Progenitor cell of endocrine pancreas (in vitro differentiated cells): ENCODE results near the gene CPEB1. TPM values are rescaled to one million over a fixed set of nuclear protein-coding genes. Genes with fewer than 3 reads are reported as not detected.
"Not testable (repeated sequence)": the region's sequence is repeated elsewhere in the genome, so short reads cannot be mapped to it uniquely, and the experiment has no call there.

Experiments
- DNase-seq: peaks from one replicate; pipeline ENCODE4 v3.0.0; 2021; ENCODE audit warnings: low spot score; ENCODE audit not compliant: unreplicated experiment
- H3K27ac Mint-ChIP-seq: 2 replicates; pipeline ENCODE4 v1.8.0; 2021; ENCODE audit warnings: mild to moderate bottlenecking, moderate library complexity, mixed read lengths
- H3K27me3 Mint-ChIP-seq: 2 replicates; pipeline ENCODE4 v1.8.0; 2021; ENCODE audit warnings: mixed read lengths
- H3K36me3 Mint-ChIP-seq: 2 replicates; pipeline ENCODE4 v1.8.0; 2022; ENCODE audit warnings: mixed read lengths; ENCODE audit not compliant: insufficient read depth
- H3K4me1 Mint-ChIP-seq: 2 replicates; pipeline ENCODE4 v1.8.0; 2021; ENCODE audit warnings: low read depth, mixed read lengths
- H3K4me3 Mint-ChIP-seq: 2 replicates; pipeline ENCODE4 v1.8.0; 2021; ENCODE audit warnings: low read depth, mild to moderate bottlenecking, moderate library complexity, mixed read lengths
- H3K9me3 Mint-ChIP-seq: 2 replicates; pipeline ENCODE4 v1.8.0; 2021; ENCODE audit warnings: low read depth, mixed read lengths
- CTCF ChIP-seq: fragments of 200-600 bp; sonication (generic); IDR thresholded peaks from one replicate; pipeline ENCODE4 v1.5.0; 2021; ENCODE audit warnings: antibody characterized with exemption, mild to moderate bottlenecking; ENCODE audit not compliant: unreplicated experiment
- total RNA-seq: library from RNA; stranded (reverse); gene quantifications from 2 replicates; pipeline ENCODE4 v1.2.1, GENCODE V29; 2021

CPEB1 gene
- total RNA-seq, 1 donor from 2014 or later, result 0.60 TPM

GRCh38 chr15:82537351-82537908, 109.7 kb downstream of the CPEB1 start:
- Mint-ChIP-seq H3K27me3 (no peaks in the 10 kb centered on the region), H3K36me3 (peaks cover 27% of the 10 kb centered on the region), H3K4me3 (peak overlapping the region; percentile 42), H3K9me3 (no peaks in the 10 kb centered on the region), H3K4me1 (peaks cover 14% of the 10 kb centered on the region), H3K27ac (peak overlapping the region; percentile 73)
- no peak for TF ChIP-seq CTCF
- DNase-seq, result no peak

- DNase-seq, result no peak
- Mint-ChIP-seq H3K27me3 (no peaks in the 10 kb centered on the region), H3K4me1 (peaks cover 14% of the 10 kb centered on the region), H3K36me3 (peaks cover 27% of the 10 kb centered on the region), H3K27ac (peak overlapping the region; percentile 82), H3K4me3 (no peak overlapping the region), H3K9me3 (no peaks in the 10 kb centered on the region)
- TF ChIP-seq CTCF, result no peak
Observed at GRCh38 chr15:82536409-82537350, 110.5 kb downstream of the CPEB1 start.

DNA sequence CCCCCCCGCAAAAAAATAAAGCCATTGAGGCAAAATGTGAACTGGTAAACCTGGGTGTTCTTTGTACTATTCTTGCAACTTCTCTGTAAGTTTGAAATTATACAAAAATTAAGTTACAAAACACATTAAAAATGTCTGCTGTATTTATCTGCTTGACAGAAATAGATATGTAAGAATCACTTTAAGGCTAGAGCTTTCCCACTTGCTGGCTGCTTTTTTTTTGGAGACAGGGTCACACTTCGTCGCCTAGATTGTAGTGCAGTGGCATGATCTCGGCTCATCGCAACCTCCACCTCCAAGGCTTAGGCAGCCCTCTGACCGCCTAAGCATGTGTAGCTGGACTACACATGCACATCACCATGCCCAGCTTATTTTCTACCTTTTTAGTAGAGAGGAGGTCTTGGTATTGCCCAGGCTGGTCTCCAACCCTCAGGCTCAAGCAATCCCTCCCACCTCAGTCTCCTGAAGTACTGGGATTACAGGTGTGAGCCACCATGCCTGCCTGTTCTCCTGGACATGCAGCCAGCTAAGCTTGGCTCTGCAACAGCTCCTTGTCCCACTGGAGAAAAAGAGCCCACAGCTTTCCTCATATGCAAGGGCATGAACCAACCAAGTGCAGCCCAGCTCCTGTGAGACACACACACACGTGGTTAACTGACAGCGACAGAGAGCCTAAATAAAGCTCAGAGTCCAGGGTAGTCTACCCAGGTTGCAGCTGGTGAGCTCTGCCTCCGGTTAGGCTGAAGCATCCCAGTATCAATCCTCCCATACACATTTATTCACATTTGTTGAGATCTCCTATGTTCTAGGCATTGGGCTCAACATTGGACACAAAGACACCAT, 111.4 kb downstream of the CPEB1 start:
- no peak for TF ChIP-seq CTCF
- no peak for DNase-seq
- peaks cover 12% of the 10 kb centered on the region for H3K4me1 Mint-ChIP-seq
- peaks cover 27% of the 10 kb centered on the region for H3K36me3 Mint-ChIP-seq
- no peak overlapping the region for H3K4me3 Mint-ChIP-seq
- H3K9me3 Mint-ChIP-seq, result no peaks in the 10 kb centered on the region
- H3K27me3 Mint-ChIP-seq, result no peaks in the 10 kb centered on the region
- H3K27ac Mint-ChIP-seq, result peak overlapping the region; percentile 82

DNA sequence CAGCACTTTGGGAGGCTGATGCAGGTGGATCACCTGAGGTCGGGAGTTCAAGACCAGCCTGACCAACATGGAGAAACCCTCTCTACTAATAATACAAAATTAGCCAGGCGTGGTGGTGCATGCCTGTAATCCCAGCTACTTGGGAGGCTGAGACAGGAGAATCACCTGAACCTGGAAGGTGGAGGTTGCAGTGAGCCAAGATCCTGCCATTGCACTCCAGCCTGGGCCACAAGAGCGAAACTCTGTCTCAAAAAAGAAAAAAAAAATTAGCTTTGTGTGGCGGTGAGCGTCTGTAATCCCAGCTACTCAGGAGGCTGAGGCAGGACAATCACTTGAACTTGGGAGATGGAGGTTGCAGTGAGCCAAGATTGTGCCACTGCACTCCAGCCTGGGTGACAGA, 112.0 kb downstream of the CPEB1 start:
- not testable (repeated sequence) for H3K9me3 Mint-ChIP-seq, H3K27me3 Mint-ChIP-seq, DNase-seq, H3K27ac Mint-ChIP-seq, H3K4me3 Mint-ChIP-seq
- Mint-ChIP-seq H3K36me3 (peaks cover 27% of the 10 kb centered on the region), H3K4me1 (peaks cover 12% of the 10 kb centered on the region)

DNA sequence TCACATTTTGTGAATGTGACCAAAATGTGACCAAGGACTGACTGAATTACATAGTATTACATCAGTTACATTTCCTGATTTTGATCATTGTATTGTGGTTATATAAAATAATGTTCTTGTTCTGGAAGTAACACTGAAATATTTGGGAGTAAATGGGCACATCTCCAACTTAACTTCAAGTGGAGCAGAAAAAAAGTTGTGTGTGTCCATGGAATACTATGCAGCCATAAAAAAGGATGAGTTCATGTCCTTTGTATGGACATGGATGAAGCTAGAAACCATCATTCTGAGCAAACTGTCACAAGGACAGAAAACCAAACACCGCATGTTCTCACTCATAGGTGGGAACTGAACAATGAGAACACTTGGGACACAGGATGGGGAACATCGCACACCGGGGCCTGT, 112.7 kb downstream of the CPEB1 start:
- DNase-seq, H3K9me3 Mint-ChIP-seq, H3K4me3 Mint-ChIP-seq, H3K27me3 Mint-ChIP-seq, H3K27ac Mint-ChIP-seq: not testable (repeated sequence)
- Mint-ChIP-seq H3K4me1 (peaks cover 12% of the 10 kb centered on the region), H3K36me3 (peaks cover 27% of the 10 kb centered on the region)

DNA sequence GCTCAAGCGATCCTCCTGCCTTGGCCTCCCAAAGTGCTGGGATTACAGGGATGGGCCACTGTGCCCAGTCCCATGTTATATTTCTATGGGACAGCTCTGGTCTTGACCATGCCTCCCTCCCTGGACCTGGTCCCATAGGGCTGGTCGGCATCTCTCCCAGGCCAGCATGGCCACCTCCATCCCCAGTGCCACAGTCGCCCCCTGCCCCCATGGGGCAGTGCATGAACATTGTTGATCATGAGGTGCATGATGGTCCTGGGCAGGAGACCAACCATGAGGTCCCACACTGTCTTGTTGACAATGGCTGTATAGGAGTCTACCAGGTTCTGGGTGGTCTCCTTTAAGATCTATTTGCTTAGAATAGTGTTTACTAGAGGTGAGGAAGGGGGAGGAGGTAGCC, 113.4 kb downstream of the CPEB1 start:
- Mint-ChIP-seq H3K4me3 (no peak overlapping the region), H3K4me1 (peaks cover 5% of the 10 kb centered on the region), H3K9me3 (no peaks in the 10 kb centered on the region), H3K27me3 (no peaks in the 10 kb centered on the region), H3K36me3 (peaks cover 25% of the 10 kb centered on the region), H3K27ac (no peak overlapping the region)
- TF ChIP-seq CTCF, result no peak
- DNase-seq, result no peak
